HG02938 (cell line): Measurements from ENCODE around the gene HS1BP3.

Source experiments
- ATAC-seq: cut with Tn5 transposase; IDR thresholded peaks from one replicate; pipeline ENCODE4 v1.9.1; 2021; ENCODE audit warnings: mild to moderate bottlenecking, moderate library complexity; ENCODE audit not compliant: unreplicated experiment

HS1BP3 gene

GRCh38 chr2:20664431-20665242 is 13.7 kb upstream of the HS1BP3 start:
- ATAC-seq: no peak

DNA sequence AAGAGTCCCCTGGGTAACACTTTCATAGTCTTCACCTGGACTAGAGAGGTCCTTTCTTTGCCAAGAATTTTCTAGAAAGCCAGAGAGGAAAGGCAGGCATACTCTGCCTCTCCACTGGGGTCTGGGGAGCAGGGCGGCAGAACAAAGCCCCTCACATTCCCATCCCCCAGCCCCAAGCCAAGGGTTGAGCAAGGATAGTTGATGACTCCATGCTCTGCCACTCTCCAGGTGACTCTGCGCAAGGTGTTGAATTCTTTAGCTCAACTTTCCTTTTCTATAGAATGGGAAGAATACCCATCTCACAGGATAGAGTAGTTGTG is 13.1 kb upstream of the HS1BP3 start:
- ATAC-seq: no peak

DNA sequence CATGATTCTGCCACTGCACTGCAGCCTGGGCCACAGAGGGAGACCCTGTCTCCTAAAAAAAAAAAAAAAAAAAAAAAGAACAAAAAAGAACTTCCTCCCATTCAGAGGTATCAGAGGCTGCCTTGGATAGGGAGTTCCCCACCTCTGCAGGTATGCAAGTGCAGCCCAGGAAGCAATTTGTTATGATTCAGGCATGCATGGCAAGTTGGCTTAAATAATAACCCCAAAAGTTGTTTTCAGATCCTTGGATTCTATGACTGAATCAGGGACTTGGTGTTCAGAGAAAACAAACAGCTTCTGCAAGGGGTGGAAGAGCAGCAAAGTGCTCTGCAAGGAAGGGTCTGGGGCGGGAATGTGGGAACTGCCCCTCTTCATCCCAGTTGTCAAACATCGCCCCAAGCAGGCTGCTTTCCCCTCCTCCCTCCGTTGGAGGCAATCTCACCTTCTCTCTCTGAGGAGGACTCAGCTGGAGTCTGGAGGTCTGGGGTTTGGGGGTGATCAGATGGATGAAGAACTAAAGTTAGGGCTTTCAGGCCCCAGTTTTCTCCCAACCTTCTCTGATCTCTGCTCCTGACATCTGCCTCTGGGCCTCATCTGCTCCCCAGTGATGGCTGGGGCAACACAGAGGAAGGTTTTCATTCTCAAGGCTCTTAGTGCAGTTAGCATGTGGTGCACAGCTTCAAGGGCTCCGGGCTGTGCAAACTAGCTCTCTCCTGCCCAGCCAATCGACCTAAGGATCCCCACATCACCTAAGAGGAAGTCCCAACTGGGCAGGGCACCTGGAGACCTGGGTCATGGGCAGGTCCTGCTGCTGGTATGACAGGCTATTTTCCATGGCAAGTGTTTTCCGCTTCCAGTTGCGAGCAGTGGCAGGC is 12.5 kb upstream of the HS1BP3 start:
- no peak for ATAC-seq

DNA sequence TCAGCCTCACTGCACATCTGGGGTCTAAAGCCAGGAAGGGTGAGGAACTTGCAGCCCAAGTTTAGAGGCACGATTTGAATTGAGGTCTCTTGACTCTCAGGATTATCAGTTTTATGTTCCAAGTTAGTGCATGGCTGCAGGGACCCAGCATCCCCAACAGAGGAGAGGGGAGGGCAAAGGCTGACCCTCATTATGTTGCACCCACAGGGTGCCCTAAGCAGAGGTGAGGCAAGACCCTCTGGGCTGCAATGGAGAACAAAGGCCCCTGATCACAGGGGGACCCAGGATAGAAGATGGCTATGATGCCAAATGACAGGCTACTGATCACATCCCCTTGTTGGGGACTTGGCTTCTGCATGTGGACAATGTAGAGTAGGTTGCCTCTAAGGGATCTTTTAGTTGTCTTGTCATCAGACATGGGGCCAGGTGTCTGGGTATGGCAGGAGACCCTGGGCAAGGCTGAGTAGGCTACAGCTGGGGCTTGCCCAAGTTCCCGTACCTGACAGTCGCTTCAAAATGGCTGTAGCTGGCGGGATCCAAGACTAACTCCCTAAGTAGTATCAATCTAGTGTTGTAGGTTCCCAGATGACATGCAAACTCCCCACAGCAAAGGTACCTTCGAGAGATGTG is 11.5 kb upstream of the HS1BP3 start:
- no peak for ATAC-seq

GRCh38 chr2:20661421-20662307 is 10.8 kb upstream of the HS1BP3 start:
- peak; percentile 55 for ATAC-seq

- no peak for ATAC-seq
Observed at GRCh38 chr2:20660506-20661420, 9.9 kb upstream of the HS1BP3 start.

- ATAC-seq: no peak
Observed at GRCh38 chr2:20657522-20658235, 6.8 kb upstream of the HS1BP3 start.

DNA sequence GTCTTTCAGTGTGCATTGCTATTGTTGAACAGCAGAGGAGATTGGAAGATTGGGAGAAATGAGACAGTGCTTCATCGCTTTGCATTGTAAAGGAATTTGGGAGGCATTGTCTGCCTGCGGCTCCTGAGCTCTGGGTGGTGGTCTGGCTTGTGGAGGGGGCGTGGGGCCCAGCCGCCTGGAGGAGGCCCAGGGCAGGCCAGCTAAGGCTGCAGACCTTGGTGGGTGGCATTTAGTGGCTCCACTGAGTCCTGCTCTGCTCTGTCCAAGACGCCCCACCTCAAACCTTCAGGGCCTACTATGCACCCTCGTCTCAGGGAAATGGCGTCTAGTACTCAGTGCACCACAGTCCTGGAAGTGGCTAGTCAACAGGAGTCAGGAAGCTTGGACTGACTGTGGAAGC is 5.7 kb upstream of the HS1BP3 start:
- ATAC-seq: no peak

DNA sequence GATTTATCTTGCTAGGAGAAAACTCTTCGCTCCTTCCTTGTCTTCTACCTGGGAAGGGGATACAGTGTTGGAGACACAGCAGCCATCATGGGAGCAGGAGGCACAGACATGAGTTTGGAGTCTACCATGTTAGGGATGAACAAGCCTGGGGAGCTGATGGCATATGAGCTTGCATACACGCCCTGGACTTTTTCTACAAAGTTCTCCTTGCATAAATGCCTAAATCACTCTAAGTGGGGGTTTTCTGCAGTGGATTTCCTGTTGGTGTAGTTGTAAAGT is 3.6 kb upstream of the HS1BP3 start:
- ATAC-seq: no peak

GRCh38 chr2:20653695-20654534 is 3.0 kb upstream of the HS1BP3 start:
- no peak for ATAC-seq

DNA sequence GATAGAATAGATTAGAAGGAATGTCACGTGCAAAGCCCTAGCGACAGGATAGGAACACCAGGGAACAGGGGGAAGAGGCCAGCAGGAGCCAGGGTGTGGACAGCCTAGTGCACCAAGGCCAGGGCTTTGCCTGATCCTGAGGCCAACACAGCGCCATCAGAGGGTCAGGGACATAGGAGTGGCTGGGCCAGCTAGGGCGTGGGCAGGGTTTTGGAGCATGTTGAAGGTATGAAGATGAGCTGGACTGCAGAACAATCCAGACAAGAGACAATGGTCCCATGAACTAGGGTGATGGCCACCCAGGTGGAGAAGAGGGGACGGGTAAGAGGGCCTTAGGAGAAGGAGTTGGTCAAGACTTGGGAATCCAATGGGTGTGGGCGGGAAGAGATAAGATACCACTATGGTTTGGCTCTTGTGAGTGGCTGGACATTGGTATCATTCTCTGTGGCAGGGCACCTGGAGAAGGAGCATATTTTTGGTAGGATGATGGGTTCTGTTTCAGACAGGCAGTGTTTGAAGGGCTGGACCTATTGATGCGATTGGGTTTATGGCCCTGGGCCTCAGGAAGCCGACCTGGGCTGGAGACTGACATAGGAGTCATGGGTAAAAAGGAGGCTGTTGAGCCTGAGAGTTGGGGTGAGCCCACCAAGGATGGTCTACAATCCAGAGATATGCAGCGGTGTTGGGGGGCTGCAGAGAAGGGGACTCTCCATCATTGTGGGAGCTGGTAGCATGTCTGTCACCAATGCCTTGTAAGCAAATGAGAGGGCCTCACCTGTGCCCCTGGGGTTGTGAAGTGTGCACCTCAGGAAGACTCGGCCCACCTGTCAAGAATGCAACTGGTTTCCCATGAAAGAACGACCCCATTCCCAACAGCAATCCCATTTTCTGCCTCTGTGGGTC is 2.0 kb upstream of the HS1BP3 start:
- no peak for ATAC-seq

GRCh38 chr2:20652141-20652540 is 1.2 kb upstream of the HS1BP3 start:
- ATAC-seq: no peak

DNA sequence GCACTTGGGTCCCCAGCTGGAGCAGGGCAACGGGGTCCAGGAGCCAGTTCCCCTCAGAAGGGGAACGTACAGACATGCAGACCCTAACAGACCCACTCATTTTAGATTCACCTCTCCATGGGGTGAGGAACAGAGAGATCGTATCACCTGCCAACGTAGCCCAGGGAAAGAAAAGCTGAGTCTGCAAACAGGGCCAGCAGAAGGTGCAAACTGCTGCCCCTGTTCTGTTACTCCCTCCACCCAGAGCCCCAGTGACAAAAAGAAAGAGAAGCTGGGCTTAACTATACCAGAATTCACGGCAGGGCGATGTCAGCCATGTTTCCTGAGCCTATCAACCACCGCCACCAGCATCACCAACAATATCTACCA is 817 bp upstream of the HS1BP3 start:
- no peak for ATAC-seq

DNA sequence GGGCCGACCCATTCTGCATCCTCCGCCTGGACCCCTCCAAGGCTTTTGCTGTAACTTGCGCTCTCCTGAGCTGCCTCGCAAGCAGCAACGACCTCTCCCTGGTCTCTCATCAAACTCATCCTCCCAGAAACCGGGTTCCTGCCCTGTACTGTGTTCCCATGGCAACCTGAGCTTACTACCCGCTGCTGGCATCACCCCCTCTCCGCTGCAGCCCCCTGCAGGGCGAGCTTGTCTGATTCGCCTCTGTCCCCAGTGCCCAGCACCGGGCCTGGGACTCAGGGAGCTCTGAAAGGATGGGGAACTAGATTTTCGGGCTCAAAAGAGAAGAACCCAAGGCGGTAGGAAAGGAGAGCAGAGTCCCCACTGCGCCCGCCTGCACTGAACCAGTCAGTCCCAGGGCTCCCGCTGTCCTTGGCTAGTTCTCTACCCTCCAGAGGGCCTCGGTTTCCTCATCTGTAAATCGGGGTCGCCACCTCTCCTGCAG is 463 bp downstream of the HS1BP3 start:
- peak; percentile 30 for ATAC-seq

GRCh38 chr2:20649976-20650375 is 922 bp downstream of the HS1BP3 start:
- ATAC-seq: no peak

GRCh38 chr2:20649576-20649975 is 1.3 kb downstream of the HS1BP3 start:
- ATAC-seq: no peak

DNA sequence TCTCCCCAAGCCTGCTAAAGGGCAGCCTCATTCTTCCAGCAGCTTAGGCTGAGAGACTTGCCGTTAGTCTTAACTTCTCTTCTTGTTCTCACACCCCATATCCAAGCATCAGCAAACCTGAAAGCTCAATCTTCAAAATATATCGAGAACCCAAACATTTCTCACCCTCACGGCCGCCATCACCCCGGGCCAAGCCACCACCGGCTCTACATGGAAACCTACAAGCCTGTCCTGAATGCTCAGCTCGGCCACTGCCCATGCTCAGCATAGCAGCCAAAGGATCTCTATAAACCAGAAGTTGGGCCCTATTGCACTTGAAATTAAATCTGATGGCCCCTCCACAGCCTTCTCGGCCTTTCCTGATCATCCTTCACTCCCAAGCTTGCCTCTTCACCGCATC is 2.1 kb downstream of the HS1BP3 start:
- ATAC-seq: no peak
